Measurements from ENCODE around the gene DPEP2NB.
"Not testable (repeated sequence)": the region's sequence is repeated elsewhere in the genome, so short reads cannot be mapped to it uniquely, and the experiment has no call there.

Gene DPEP2NB

GRCh38 chr16:67996666-67997065, 19.0 kb downstream of the DPEP2NB start:
- Mint-ChIP-seq H3K4me1 (peaks cover 72% of the 10 kb centered on the region), H3K4me3 (peak overlapping the region; percentile 23), H3K36me3 (peaks cover 2% of the 10 kb centered on the region), H3K27ac (peak overlapping the region; percentile 12), H3K9me3 (no peaks in the 10 kb centered on the region), H3K27me3 (no peaks in the 10 kb centered on the region)

GRCh38 chr16:67995423-67995822, 20.3 kb downstream of the DPEP2NB start:
- peak overlapping the region; percentile 67 for H3K27ac Mint-ChIP-seq
- peaks cover 2% of the 10 kb centered on the region for H3K36me3 Mint-ChIP-seq
- no peaks in the 10 kb centered on the region for H3K27me3 Mint-ChIP-seq
- H3K4me1 Mint-ChIP-seq = peaks cover 63% of the 10 kb centered on the region
- no peak overlapping the region for H3K4me3 Mint-ChIP-seq
- no peaks in the 10 kb centered on the region for H3K9me3 Mint-ChIP-seq

GRCh38 chr16:67994040-67994408, 21.7 kb downstream of the DPEP2NB start:
- not testable (repeated sequence) for H3K36me3 Mint-ChIP-seq, H3K27me3 Mint-ChIP-seq, H3K9me3 Mint-ChIP-seq
- Mint-ChIP-seq H3K27ac (peak overlapping the region; percentile 88), H3K4me1 (peaks cover 49% of the 10 kb centered on the region), H3K4me3 (peak overlapping the region; percentile 83)

- Mint-ChIP-seq H3K27ac (peak overlapping the region; percentile 88), H3K4me1 (peaks cover 44% of the 10 kb centered on the region), H3K36me3 (peaks cover 2% of the 10 kb centered on the region), H3K4me3 (peak overlapping the region; percentile 83), H3K27me3 (no peaks in the 10 kb centered on the region), H3K9me3 (no peaks in the 10 kb centered on the region)
Observed at GRCh38 chr16:67993207-67994039, 22.3 kb downstream of the DPEP2NB start.

- peaks cover 44% of the 10 kb centered on the region for H3K4me1 Mint-ChIP-seq
Observed at GRCh38 chr16:67992661-67993206, 23.0 kb downstream of the DPEP2NB start.

GRCh38 chr16:67990018-67990386, 25.7 kb downstream of the DPEP2NB start:
- Mint-ChIP-seq H3K27ac (no peak overlapping the region), H3K27me3 (no peaks in the 10 kb centered on the region), H3K4me3 (no peak overlapping the region)

More at GRCh38 chr16:67992661-67993206, 23.0 kb downstream of the DPEP2NB start:
- peaks cover 2% of the 10 kb centered on the region for H3K36me3 Mint-ChIP-seq
- H3K4me3 Mint-ChIP-seq = no peak overlapping the region
- H3K27ac Mint-ChIP-seq = peak overlapping the region; percentile 30
- no peaks in the 10 kb centered on the region for H3K27me3 Mint-ChIP-seq
- H3K9me3 Mint-ChIP-seq = no peaks in the 10 kb centered on the region

GRCh38 chr16:67989322-67990017, 26.2 kb downstream of the DPEP2NB start:
- no peaks in the 10 kb centered on the region for H3K36me3 Mint-ChIP-seq
- H3K27ac Mint-ChIP-seq = peak overlapping the region; percentile 12
- peaks cover 26% of the 10 kb centered on the region for H3K4me1 Mint-ChIP-seq
- H3K9me3 Mint-ChIP-seq = no peaks in the 10 kb centered on the region
- H3K4me3 Mint-ChIP-seq = no peak overlapping the region
- no peaks in the 10 kb centered on the region for H3K27me3 Mint-ChIP-seq

More at GRCh38 chr16:67990018-67990386, 25.7 kb downstream of the DPEP2NB start:
- Mint-ChIP-seq H3K4me1 (peaks cover 26% of the 10 kb centered on the region), H3K9me3 (no peaks in the 10 kb centered on the region), H3K36me3 (no peaks in the 10 kb centered on the region)

- Mint-ChIP-seq H3K36me3 (no peaks in the 10 kb centered on the region), H3K4me1 (peaks cover 27% of the 10 kb centered on the region), H3K27me3 (no peaks in the 10 kb centered on the region), H3K4me3 (no peak overlapping the region), H3K9me3 (no peaks in the 10 kb centered on the region), H3K27ac (peak overlapping the region; percentile 89)
Observed at GRCh38 chr16:67988675-67989074, 27.0 kb downstream of the DPEP2NB start.

GRCh38 chr16:67987460-67988160, 28.1 kb downstream of the DPEP2NB start:
- Mint-ChIP-seq H3K27me3 (no peaks in the 10 kb centered on the region), H3K4me3 (no peak overlapping the region), H3K27ac (peak overlapping the region; percentile 88), H3K9me3 (no peaks in the 10 kb centered on the region), H3K36me3 (no peaks in the 10 kb centered on the region), H3K4me1 (peaks cover 31% of the 10 kb centered on the region)

- Mint-ChIP-seq H3K4me1 (peaks cover 27% of the 10 kb centered on the region), H3K36me3 (no peaks in the 10 kb centered on the region), H3K27me3 (no peaks in the 10 kb centered on the region), H3K27ac (no peak overlapping the region), H3K9me3 (no peaks in the 10 kb centered on the region), H3K4me3 (no peak overlapping the region)
Observed at GRCh38 chr16:67986949-67987348, 28.8 kb downstream of the DPEP2NB start.

GRCh38 chr16:67982011-67982696, 33.6 kb downstream of the DPEP2NB start:
- no peaks in the 10 kb centered on the region for H3K36me3 Mint-ChIP-seq
- H3K27me3 Mint-ChIP-seq = no peaks in the 10 kb centered on the region
- H3K4me1 Mint-ChIP-seq = peaks cover 20% of the 10 kb centered on the region
- H3K9me3 Mint-ChIP-seq = no peaks in the 10 kb centered on the region
- no peak overlapping the region for H3K27ac Mint-ChIP-seq
- no peak overlapping the region for H3K4me3 Mint-ChIP-seq

GRCh38 chr16:67979955-67980678, 35.6 kb downstream of the DPEP2NB start, which contains the start of gene DPEP3:
Gene DPEP3 (minus strand): TSS chr16:67980499. CDS start chr16:67980380, 119 bp downstream.
- Mint-ChIP-seq H3K9me3 (no peaks in the 10 kb centered on the region), H3K4me3 (no peak within 1 kb of the TSS), H3K36me3 (no peaks in the 10 kb centered on the region), H3K27me3 (no peaks in the 10 kb centered on the region), H3K4me1 (peaks cover 19% of the 10 kb centered on the region), H3K27ac (no peak within 1 kb of the TSS)

GRCh38 chr16:67977469-67978227, 38.1 kb downstream of the DPEP2NB start:
- Mint-ChIP-seq H3K9me3 (no peaks in the 10 kb centered on the region), H3K4me3 (no peak overlapping the region), H3K36me3 (no peaks in the 10 kb centered on the region), H3K27me3 (no peaks in the 10 kb centered on the region), H3K27ac (no peak overlapping the region), H3K4me1 (no peaks in the 10 kb centered on the region)

- Mint-ChIP-seq H3K4me1 (no peaks in the 10 kb centered on the region), H3K36me3 (no peaks in the 10 kb centered on the region), H3K9me3 (no peaks in the 10 kb centered on the region), H3K27ac (no peak overlapping the region), H3K27me3 (no peaks in the 10 kb centered on the region), H3K4me3 (no peak overlapping the region)
Observed at GRCh38 chr16:67977005-67977404, 38.7 kb downstream of the DPEP2NB start.
